ENCODE data around the gene CHP2.

GRCh38 chr16:23753908-23754593 is 775 bp upstream of the CHP2 start:
- TF ChIP-seq, protein P1, sequence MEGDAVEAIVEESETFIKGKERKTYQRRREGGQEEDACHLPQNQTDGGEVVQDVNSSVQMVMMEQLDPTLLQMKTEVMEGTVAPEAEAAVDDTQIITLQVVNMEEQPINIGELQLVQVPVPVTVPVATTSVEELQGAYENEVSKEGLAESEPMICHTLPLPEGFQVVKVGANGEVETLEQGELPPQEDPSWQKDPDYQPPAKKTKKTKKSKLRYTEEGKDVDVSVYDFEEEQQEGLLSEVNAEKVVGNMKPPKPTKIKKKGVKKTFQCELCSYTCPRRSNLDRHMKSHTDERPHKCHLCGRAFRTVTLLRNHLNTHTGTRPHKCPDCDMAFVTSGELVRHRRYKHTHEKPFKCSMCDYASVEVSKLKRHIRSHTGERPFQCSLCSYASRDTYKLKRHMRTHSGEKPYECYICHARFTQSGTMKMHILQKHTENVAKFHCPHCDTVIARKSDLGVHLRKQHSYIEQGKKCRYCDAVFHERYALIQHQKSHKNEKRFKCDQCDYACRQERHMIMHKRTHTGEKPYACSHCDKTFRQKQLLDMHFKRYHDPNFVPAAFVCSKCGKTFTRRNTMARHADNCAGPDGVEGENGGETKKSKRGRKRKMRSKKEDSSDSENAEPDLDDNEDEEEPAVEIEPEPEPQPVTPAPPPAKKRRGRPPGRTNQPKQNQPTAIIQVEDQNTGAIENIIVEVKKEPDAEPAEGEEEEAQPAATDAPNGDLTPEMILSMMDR (IDR thresholded peaks at IDR 0.05; ENCODE audit: low read depth, low read length), result no peak
- TF ChIP-seq MYC (IDR thresholded peaks at IDR 0.05; ENCODE audit: low read depth, low read length), result no peak

All from NB4 (cell line).